Urinary bladder (tissue), 4 donors: Measurements from ENCODE around the gene TOLLIP. TPM values are rescaled to one million over a fixed set of nuclear protein-coding genes. Genes with fewer than 3 reads are reported as not detected.

Source experiments
- DNase-seq: peaks from one replicate; pipeline ENCODE4 v3.0.0-alpha.2; 2015; ENCODE audit errors: extremely low spot score
- H3K27ac ChIP-seq: one replicate; pipeline ENCODE4 v1.5.1; 2013; ENCODE audit warnings: low read depth, mild to moderate bottlenecking, moderate library complexity
- H3K36me3 ChIP-seq: one replicate; pipeline ENCODE4 v1.6.1; 2013; ENCODE audit warnings: mild to moderate bottlenecking, moderate library complexity; ENCODE audit not compliant: insufficient read depth
- H3K4me1 ChIP-seq: one replicate; pipeline ENCODE4 v1.6.1; 2013; ENCODE audit warnings: mild to moderate bottlenecking, moderate library complexity; ENCODE audit not compliant: insufficient read depth
- H3K4me3 ChIP-seq: one replicate; pipeline ENCODE4 v1.5.1; 2013; ENCODE audit warnings: low read depth, low read length
- WGBS: extraction: QIAGEN DNeasy Blood & Tissue Kit; methylation state at CpG from one replicate; pipeline ENCODE4 v1.1.7; 2013; 5-methylcytosine and 5-hydroxymethylcytosine counted together
- polyA plus RNA-seq: library from polyadenylated mRNA; stranded (reverse); fragments of 200-250 nt; gene quantifications from one replicate; pipeline ENCODE4 v1.2.3, GENCODE V29; 2013
- total RNA-seq: library from RNA; depleted of rRNA; stranded (reverse); fragments of >200 nt; gene quantifications from one replicate; pipeline ENCODE4 v1.2.3, GENCODE V29; 2014
- donor health status: healthy with polysubstance abuse.
- donor health status: healthy.

The TOLLIP gene
- total and polyA plus RNA-seq, 2 donors: 13.6 to 53.4 TPM

DNA sequence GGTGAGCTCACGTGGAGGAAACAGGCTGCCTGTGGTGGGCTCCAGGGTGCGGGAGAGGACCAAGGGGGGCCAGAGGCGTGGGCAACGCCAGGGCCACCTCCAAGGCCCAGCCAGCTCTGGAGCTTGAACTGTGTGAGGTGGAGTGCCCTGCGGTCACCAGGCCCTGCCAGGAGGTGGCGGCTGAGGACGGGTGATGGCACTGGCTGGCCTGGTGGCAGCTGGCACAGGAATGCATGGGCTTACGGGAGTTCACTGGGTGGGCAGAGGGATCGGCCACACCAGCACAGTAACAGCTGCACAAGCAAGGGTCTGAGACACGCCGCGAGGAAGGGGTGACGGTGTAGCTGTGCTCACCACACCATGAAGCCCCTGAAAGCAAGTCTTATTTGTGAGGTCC is 15.8 kb downstream of the TOLLIP start:
- 87% methylated on average over 13 of the region's 13 CpGs for WGBS
- DNase-seq: no peak
- Histone ChIP-seq H3K4me1 (no peaks in the 10 kb centered on the region), H3K36me3 (peaks cover 7% of the 10 kb centered on the region), H3K27ac (no peak overlapping the region), H3K4me3 (no peak overlapping the region)

- no peak overlapping the region for H3K27ac ChIP-seq
- no peak for DNase-seq
- no peaks in the 10 kb centered on the region for H3K4me1 ChIP-seq
- peaks cover 10% of the 10 kb centered on the region for H3K36me3 ChIP-seq
- 91% methylated on average over 43 of the region's 43 CpGs for WGBS
- no peak overlapping the region for H3K4me3 ChIP-seq
These were observed 16.5 kb downstream of the TOLLIP start for GRCh38 chr11:1292644-1293618.

DNA sequence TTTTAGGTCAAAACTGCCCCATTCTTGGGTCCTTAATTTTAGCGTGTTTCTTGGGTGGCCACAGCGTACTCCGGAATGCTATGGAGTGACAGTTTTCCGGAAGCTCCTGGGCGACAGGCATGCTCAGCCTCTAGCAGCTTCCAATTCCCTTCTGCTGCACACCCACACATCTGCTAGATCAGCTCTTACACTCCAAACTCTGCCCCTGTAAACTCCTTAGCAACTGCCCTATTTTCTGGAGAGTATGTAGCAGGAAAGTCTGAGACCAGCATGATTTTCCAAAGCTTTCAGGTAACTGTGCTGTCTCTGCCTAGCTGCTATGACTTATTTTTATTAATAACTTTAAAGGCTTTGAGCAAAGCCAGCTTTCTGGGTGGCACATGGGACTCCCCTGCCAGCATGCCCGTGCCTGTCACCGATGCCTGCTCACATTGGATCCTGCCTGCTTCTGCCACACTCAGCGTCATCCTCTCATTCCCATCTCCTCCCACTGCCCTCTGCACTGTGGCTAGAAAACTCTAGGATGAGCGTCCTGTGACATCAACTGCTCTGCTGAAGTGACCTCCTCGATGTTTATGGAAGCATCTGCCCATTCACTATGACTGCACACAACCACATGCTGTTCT is 17.3 kb downstream of the TOLLIP start:
- 93% methylated on average over 10 of the region's 10 CpGs for WGBS
- DNase-seq: no peak
- Histone ChIP-seq H3K36me3 (peaks cover 11% of the 10 kb centered on the region), H3K4me1 (no peaks in the 10 kb centered on the region), H3K27ac (no peak overlapping the region), H3K4me3 (no peak overlapping the region)

DNA sequence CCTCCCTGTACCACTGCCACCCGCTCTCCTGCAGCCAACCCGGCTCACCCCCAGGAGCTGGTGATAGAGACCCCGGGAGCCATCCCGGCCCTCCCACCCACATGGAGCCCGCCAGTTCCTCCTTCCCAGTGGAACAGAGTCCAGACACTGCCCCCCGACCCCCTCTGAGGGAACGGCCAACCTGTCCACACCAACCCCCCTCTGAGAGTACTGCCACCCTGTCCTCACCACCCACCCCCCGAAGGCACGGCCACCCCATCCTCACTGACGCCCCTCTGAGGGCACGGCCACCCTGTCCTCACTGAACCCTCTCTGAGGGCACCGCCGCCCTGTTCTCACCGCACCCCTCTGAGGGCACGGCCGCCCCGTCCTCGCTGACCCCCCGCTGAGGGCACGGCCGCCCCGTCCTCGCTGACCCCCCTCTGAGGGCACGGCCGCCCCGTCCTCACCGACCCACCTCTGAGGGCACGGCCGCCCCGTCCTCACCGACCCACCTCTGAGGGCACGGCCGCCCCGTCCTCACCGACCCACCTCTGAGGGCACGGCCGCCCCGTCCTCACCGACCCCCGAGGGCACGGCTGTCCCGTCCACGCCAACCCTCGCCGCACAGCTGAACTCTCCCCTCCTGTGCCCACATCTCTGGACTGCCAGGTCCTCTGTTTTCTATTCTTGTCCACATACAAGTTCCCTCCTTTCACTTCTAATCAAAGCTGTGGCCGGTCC is 18.0 kb downstream of the TOLLIP start:
- DNase-seq: no peak
- Histone ChIP-seq H3K4me1 (no peaks in the 10 kb centered on the region), H3K27ac (no peak overlapping the region), H3K4me3 (no peak overlapping the region), H3K36me3 (peaks cover 11% of the 10 kb centered on the region)
- 95% methylated on average over 46 of the region's 46 CpGs for WGBS

DNA sequence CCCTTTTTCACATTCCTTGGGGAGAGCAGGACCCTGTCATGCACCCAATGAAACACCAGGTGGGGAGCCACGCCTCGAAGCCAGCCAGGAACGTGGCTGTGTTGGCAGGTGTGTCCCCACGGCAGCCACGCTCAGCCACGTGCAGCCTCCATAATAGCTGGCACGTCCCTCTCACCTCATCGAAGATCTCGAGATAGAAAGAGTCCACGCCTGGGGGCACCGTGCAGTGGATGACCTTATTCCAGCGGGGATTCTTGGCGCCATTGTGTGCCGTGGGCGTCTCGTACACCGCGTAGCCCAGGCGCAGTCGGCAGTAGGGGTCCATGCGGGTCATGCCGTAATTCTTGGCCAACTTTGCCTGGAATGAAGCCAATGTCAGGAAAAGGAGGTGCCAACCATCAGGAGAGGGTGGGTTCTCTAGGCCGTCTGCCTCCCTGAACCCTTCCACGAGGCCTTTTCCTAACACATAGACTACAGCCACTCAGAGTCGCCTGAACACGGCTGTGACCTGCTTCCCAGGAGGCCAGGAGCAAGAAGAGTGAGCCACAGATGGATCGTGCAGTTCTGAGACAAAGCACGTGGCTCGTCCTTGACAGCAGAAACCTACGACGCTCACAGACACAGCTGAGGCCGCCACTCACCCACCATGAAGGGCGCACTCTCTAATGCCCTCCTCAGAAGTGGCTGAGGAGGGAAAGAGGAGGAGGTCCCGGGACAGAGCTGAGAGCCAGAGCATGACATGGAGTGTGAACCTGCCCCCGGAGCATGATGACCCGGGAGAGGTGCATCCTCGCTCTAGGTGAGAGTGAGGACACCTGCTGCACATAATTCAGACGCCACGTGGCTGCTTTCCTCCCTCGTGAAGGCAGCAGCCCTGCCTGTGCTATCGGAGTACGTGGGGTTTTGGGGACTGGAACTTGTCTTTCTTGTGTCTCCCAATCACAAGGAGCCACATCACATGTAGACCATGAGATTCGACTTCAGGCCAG is 19.1 kb downstream of the TOLLIP start:
- Histone ChIP-seq H3K4me3 (no peak overlapping the region), H3K4me1 (no peaks in the 10 kb centered on the region), H3K27ac (no peak overlapping the region), H3K36me3 (peaks cover 11% of the 10 kb centered on the region)
- 94% methylated on average over 43 of the region's 43 CpGs for WGBS
- no peak for DNase-seq

GRCh38 chr11:1289211-1289935 is 20.1 kb downstream of the TOLLIP start:
- Histone ChIP-seq H3K4me3 (no peak overlapping the region), H3K4me1 (no peaks in the 10 kb centered on the region), H3K27ac (no peak overlapping the region), H3K36me3 (peaks cover 10% of the 10 kb centered on the region)
- no peak for DNase-seq
- 94% methylated on average over 33 of the region's 33 CpGs for WGBS

DNA sequence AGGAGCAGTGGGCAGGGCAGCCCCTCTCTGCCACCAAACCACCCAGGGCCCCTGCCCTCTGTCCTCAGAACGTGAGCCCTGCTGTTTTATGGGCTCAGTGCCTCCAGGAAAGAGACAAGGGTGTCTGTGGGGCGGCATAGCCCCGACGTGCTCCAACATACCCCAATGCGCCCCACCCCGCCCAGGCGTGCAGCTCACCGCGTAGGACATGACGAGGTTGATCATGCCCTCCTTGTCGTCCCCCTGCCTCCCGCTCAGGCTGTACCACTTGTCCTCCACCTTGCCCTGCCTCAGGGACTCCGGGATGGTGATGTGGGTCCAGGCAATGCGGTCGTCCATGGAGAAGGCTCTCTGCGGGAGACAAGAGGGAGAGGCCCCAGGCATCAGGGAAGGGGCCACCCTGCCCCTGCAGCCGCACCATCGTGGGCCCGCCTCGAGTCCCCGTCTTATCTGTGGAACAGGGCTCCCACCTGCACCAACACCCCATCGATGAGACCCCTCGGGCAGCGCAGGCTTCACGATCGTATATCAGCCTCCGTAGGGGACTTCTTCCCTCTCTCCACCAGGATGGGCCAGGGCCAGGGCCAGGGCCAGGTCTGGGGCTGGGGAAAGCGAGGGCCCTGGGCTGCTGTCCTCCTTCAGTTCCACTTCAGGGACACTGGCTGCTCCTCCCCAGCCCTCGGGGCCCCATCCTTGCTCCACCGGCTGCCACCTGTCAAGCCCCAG is 20.8 kb downstream of the TOLLIP start:
- WGBS: 95% methylated on average over 30 of the region's 30 CpGs
- H3K4me1 ChIP-seq: no peaks in the 10 kb centered on the region
- peaks cover 10% of the 10 kb centered on the region for H3K36me3 ChIP-seq
- H3K27ac ChIP-seq: no peak overlapping the region
- DNase-seq: no peak
- no peak overlapping the region for H3K4me3 ChIP-seq

DNA sequence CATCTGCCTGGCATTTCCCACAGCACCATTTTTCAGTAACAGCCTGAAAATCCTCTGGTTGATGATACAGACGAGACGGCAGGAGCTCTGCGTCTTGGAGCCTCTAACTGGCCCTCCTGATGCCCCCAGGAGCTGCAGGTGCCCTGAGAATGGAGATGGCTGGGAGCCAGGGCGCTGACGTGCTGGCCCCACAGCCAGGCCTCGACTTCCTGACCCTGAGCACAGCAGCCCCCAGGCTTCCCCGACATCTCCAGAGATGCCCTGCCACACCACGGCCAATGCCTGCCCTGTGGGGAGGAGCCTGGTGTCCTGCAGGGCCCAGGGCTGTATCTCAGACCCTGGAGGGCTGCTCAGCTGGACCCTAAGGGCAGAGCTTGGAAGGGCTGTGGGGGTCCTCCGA is 21.5 kb downstream of the TOLLIP start:
- Histone ChIP-seq H3K27ac (no peak overlapping the region), H3K4me1 (no peaks in the 10 kb centered on the region), H3K4me3 (no peak overlapping the region), H3K36me3 (peaks cover 10% of the 10 kb centered on the region)
- no peak for DNase-seq
- 94% methylated on average over 9 of the region's 9 CpGs for WGBS

DNA sequence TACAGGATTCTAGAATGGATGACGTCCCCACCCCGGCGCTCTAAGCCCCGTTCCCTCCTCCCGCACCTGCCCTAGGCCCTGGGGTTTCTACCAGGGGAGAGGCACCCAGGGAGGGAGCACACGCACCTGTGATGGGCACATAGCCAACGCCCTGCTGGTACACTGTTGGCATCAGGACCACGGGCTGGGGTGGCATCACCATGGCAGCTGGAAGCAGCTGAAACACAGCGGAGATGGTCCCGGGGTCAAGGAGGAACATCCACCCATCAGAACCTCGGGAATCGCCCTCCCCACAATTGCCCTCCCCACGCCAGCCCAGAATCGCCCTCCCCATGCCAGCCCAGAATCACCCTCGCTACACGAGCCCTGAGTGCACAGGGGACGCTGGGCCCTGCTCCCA is 23.6 kb downstream of the TOLLIP start:
- 94% methylated on average over 17 of the region's 17 CpGs for WGBS
- Histone ChIP-seq H3K4me1 (no peaks in the 10 kb centered on the region), H3K36me3 (peaks cover 7% of the 10 kb centered on the region), H3K4me3 (no peak overlapping the region), H3K27ac (no peak overlapping the region)
- DNase-seq: no peak

DNA sequence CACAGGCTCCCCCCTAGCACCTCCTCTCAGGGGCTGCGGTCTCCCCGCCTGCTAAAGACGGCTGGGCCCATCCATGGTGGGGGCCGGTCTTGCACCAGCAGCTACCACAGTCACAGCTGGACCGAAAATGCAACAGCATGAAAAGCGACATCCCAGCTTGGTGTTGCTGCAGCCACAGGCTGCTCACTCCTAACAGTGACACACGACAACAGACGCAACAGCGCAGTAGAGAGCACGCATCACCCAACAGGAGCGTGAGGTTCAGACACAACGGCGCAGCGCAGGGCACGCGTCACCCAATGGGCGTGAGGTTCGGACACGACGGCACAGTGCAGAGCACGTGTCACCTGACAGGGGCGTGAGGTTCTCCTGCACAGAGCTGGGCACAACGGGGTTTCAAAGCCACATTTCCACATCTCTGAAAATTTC is 24.1 kb downstream of the TOLLIP start:
- Histone ChIP-seq H3K4me1 (no peaks in the 10 kb centered on the region), H3K27ac (no peak overlapping the region), H3K4me3 (no peak overlapping the region), H3K36me3 (peaks cover 7% of the 10 kb centered on the region)
- DNase-seq: no peak
- 94% methylated on average over 23 of the region's 23 CpGs for WGBS

- Histone ChIP-seq H3K27ac (no peak overlapping the region), H3K36me3 (peaks cover 7% of the 10 kb centered on the region), H3K4me3 (no peak overlapping the region), H3K4me1 (no peaks in the 10 kb centered on the region)
- 93% methylated on average over 8 of the region's 8 CpGs for WGBS
- no peak for DNase-seq
These were observed 25.5 kb downstream of the TOLLIP start for GRCh38 chr11:1283906-1284305.

DNA sequence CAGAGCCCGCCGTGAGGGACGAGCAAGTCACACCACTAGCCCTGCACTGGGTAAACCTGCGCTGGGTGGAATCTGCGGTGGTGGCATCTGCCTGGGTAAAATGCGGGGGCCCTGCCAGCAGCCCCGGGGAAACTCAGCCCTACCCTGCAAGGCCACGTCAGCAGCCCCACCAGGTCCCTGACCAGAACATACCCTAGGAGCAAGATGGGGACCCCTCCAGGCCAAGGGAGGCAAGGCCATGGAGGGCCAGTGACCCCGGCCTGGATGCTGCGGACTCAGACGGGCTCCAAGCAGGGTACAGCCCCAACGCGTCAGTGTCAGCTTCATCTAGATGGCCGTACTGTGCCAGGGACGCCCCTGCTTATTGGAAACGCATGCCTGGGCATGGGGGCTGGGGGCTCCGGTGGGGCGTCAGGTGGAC is 26.3 kb downstream of the TOLLIP start:
- Histone ChIP-seq H3K36me3 (peaks cover 5% of the 10 kb centered on the region), H3K4me3 (no peak overlapping the region), H3K4me1 (no peaks in the 10 kb centered on the region), H3K27ac (no peak overlapping the region)
- no peak for DNase-seq
- 94% methylated on average over 18 of the region's 18 CpGs for WGBS
